ENCODE results near the gene PGS1. TPM values are rescaled to one million over a fixed set of nuclear protein-coding genes. Genes with fewer than 3 reads are reported as not detected.

The PGS1 gene
- total RNA-seq, 4 donors from 2014 or later = 30.4 to 40.3 (median 39.9) TPM

GRCh38 chr17:78397681-78398101 lies 19.2 kb downstream of the PGS1 start:
- TF ChIP-seq CTCF (IDR thresholded peaks at IDR 0.05) (no peak), POLR2A (IDR thresholded peaks at IDR 0.05) (no peak)
- 59 to 65% methylated on average over 12 to 13 of the region's 13 CpGs for WGBS, 2 donors
- no peak for DNase-seq (ENCODE audit: low spot score in 2 of 2)
- intact Hi-C loops (cut with DNase I; ENCODE audit: low total_unique reads) = no loop called here
- H3K4me3 ChIP-seq (ENCODE audit: low read depth, poor library complexity, severe bottlenecking) = no peak overlapping the region

GRCh38 chr17:78398390-78398789 lies 19.9 kb downstream of the PGS1 start:
- 79 to 84% methylated on average over 3 of the region's 3 CpGs for WGBS, 2 donors
- no peak overlapping the region for H3K4me3 ChIP-seq (ENCODE audit: low read depth, poor library complexity, severe bottlenecking)
- TF ChIP-seq CTCF (IDR thresholded peaks at IDR 0.05) (no peak), POLR2A (IDR thresholded peaks at IDR 0.05) (no peak)
- DNase-seq (ENCODE audit: low spot score in 2 of 2) = no peak
- intact Hi-C loops (cut with DNase I; ENCODE audit: low total_unique reads) = no loop called here

GRCh38 chr17:78399028-78399692 lies 20.7 kb downstream of the PGS1 start:
- no peak for TF ChIP-seq CTCF (IDR thresholded peaks at IDR 0.05)
- no peak for TF ChIP-seq POLR2A (IDR thresholded peaks at IDR 0.05)
- no peak for DNase-seq (ENCODE audit: low spot score in 2 of 2)
- intact Hi-C loops (cut with DNase I; ENCODE audit: low total_unique reads) = no loop called here
- H3K4me3 ChIP-seq (ENCODE audit: low read depth, poor library complexity, severe bottlenecking) = no peak overlapping the region
- WGBS, 2 donors = 84 to 86% methylated on average over 28 of the region's 28 CpGs

GRCh38 chr17:78399693-78400144 lies 21.3 kb downstream of the PGS1 start:
- H3K4me3 ChIP-seq (ENCODE audit: low read depth, poor library complexity, severe bottlenecking) = no peak overlapping the region
- DNase-seq (ENCODE audit: low spot score in 2 of 2) = no peak
- WGBS, 2 donors = 79 to 80% methylated on average over 6 of the region's 6 CpGs
- TF ChIP-seq POLR2A (IDR thresholded peaks at IDR 0.05) = no peak
- TF ChIP-seq CTCF (IDR thresholded peaks at IDR 0.05) = peak in 1 of 3 donors; percentile 27
- intact Hi-C loops (cut with DNase I; ENCODE audit: low total_unique reads) = no loop called here

- intact Hi-C loops (cut with DNase I; ENCODE audit: low total_unique reads) = no loop called here
- TF ChIP-seq CTCF (IDR thresholded peaks at IDR 0.05) (no peak), POLR2A (IDR thresholded peaks at IDR 0.05) (no peak)
- WGBS, 2 donors = 84 to 88% methylated on average over 17 of the region's 17 CpGs
- no peak for DNase-seq (ENCODE audit: low spot score in 2 of 2)
- no peak overlapping the region for H3K4me3 ChIP-seq (ENCODE audit: low read depth, poor library complexity, severe bottlenecking)
These were observed 22.3 kb downstream of the PGS1 start for GRCh38 chr17:78400581-78401240.
